ENCODE results near the gene ADGRV1.

The ADGRV1 gene

GRCh38 chr5:91101600-91102379, 543.2 kb downstream of the ADGRV1 start:
- Mint-ChIP-seq H3K36me3 (no peaks in the 10 kb centered on the region), H3K4me1 (no peaks in the 10 kb centered on the region), H3K27ac (no peak overlapping the region), H3K27me3 (peaks cover 1% of the 10 kb centered on the region), H3K4me3 (no peak overlapping the region), H3K9me3 (no peaks in the 10 kb centered on the region)

DNA sequence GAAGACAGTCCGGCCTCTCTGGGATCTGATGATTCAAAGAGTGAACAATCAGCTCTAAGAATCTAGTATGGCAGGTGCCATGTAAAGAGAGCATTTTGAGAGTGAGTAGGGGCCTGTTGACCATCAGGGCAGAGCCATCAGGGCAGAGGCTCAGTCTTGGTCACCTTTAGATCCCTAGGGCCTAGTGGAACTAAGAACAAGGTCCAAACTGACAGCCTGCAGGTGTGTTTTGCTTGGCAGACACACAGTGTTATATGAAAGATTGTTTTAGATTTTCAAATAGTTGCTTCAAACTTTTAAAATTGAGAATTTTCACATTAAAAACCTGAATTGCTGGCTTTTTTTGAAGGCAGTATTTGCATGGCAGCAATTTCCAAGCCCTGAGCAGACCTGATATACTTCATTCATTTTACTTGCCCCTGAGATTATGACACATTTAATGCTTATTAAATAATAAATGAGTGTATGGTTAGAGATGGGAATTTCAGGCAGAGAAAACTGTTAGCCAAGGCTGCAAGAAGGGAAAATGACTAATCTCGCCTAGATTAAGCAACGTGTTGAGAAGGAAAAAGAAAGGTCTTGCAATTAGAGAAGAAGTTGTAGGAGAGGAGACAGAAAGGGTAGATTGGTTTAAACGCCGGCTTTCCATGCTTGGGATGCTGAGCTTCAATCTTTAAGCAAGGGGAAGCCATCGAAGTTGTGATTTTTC, 544.9 kb downstream of the ADGRV1 start:
- peak overlapping the region; percentile 2 for H3K27ac Mint-ChIP-seq
- no peak overlapping the region for H3K4me3 Mint-ChIP-seq
- no peaks in the 10 kb centered on the region for H3K9me3 Mint-ChIP-seq
- no peaks in the 10 kb centered on the region for H3K4me1 Mint-ChIP-seq
- H3K36me3 Mint-ChIP-seq, result no peaks in the 10 kb centered on the region
- peaks cover 6% of the 10 kb centered on the region for H3K27me3 Mint-ChIP-seq

DNA sequence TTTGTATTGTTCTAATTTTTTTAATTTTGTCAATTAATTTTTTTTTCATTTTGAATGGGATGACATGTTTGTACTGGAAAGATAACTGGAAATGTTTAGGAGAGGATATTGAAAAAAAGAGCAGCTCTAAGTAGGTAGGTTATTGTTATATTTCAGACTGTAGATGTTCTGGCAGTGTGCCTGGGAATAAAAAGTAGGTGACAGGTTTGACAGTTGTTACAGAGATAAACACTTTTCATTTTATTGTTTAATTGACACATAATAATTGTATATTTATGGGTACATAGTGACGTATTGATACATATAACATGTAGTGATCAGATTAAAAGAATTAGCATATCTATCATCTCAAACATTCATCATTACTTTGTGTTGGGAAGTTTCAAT, 545.5 kb downstream of the ADGRV1 start:
- H3K27ac Mint-ChIP-seq, result no peak overlapping the region
- no peak overlapping the region for H3K4me3 Mint-ChIP-seq
- H3K27me3 Mint-ChIP-seq, result peaks cover 6% of the 10 kb centered on the region
- no peaks in the 10 kb centered on the region for H3K9me3 Mint-ChIP-seq
- H3K4me1 Mint-ChIP-seq, result no peaks in the 10 kb centered on the region
- no peaks in the 10 kb centered on the region for H3K36me3 Mint-ChIP-seq

DNA sequence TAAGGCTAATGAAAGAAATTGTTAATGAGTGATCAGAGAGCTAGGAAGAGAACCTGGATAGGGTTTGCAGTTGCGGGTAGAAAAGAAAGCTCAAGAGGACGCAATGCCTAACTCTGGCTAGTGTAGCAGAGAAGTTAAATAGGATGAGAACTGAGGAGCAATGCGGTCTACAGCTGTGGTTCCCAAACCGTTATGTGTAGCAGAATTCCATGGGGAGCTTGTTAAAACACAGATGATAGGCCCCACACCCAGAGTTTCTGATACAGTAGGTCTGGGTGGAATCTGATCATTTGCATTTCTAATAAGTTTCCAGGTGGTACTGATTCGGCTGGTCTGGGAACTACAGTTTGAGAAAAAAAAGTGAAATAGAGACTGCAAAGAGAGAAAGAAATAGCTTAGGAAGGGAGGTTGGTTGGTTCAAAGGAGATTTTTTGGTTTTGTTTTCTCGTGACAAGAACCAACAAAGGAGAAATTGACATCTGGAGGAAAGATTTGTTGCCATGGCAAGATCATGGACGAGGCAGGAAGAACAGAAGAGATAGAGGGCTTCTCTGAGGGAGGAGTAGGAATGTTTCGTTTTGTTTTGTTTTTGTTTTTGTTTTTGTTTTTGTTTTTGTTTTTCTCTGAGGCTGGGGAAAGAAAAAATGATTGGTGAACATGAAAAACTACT, 548.4 kb downstream of the ADGRV1 start:
- no peaks in the 10 kb centered on the region for H3K4me1 Mint-ChIP-seq
- H3K4me3 Mint-ChIP-seq, result no peak overlapping the region
- peaks cover 5% of the 10 kb centered on the region for H3K27me3 Mint-ChIP-seq
- no peak overlapping the region for H3K27ac Mint-ChIP-seq
- no peaks in the 10 kb centered on the region for H3K36me3 Mint-ChIP-seq
- no peaks in the 10 kb centered on the region for H3K9me3 Mint-ChIP-seq

- no peaks in the 10 kb centered on the region for H3K36me3 Mint-ChIP-seq
- H3K4me1 Mint-ChIP-seq, result no peaks in the 10 kb centered on the region
- no peaks in the 10 kb centered on the region for H3K9me3 Mint-ChIP-seq
- no peak overlapping the region for H3K4me3 Mint-ChIP-seq
- no peak overlapping the region for H3K27ac Mint-ChIP-seq
- peaks cover 5% of the 10 kb centered on the region for H3K27me3 Mint-ChIP-seq
Measured at GRCh38 chr5:91109634-91110033, 551.0 kb downstream of the ADGRV1 start.

DNA sequence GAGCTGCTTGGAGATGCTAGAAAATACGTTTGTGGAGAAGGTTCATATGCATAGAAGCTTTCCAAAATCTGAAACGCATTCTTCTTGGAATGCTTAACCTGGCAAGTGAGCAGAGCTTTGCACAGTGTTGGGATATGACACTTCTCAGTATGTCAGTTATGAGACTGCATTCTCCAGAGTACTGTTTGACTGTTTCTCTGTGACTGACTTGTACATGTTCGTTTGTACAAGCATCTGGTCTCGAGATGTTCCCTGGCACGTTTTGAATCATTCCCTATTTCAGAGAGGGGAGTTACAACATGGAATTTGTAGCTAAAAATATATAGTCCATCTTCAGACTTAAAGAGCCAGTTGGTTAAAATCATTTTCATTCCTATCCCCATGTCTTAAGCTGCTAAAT, 552.1 kb downstream of the ADGRV1 start:
- Mint-ChIP-seq H3K4me1 (no peaks in the 10 kb centered on the region), H3K36me3 (no peaks in the 10 kb centered on the region), H3K9me3 (no peaks in the 10 kb centered on the region), H3K27ac (no peak overlapping the region), H3K4me3 (no peak overlapping the region), H3K27me3 (peaks cover 5% of the 10 kb centered on the region)

DNA sequence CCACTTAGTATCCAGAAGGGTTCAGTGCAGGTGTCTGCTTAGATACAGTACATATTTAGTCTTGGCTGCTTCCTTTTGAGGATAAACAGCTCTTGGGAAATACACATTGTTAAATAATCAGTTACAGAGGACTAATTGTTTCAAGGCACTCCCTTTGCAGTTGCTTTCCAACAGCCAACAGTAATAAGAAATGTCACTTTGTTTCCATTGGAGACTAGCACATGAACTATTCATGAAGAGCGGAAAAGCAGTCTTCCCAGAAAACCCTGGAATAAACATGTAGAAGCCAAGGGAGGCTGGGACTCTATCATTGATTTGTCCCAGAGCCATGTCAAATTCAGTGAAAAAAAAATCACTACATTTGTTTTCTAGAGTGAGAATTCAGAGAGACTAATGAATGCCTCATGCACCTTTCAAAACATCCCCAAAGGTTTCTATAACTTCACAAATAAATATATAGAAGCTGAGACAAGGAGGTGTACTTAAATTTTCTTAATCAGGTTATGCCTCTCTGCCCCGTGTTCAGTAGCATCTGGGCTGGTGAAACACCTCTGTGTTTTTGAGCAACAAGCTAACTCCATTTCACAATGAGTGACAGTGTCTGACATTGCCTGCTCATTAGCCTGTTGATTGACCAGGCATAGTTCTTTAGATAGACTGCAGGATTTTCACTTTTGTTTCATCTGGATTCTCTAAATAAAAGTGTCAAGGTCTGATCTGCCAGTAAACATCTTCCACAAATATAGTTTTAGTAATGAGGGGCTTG, 553.1 kb downstream of the ADGRV1 start:
- Mint-ChIP-seq H3K36me3 (no peaks in the 10 kb centered on the region), H3K4me1 (no peaks in the 10 kb centered on the region), H3K27me3 (peaks cover 5% of the 10 kb centered on the region), H3K4me3 (no peak overlapping the region), H3K27ac (no peak overlapping the region), H3K9me3 (no peaks in the 10 kb centered on the region)

DNA sequence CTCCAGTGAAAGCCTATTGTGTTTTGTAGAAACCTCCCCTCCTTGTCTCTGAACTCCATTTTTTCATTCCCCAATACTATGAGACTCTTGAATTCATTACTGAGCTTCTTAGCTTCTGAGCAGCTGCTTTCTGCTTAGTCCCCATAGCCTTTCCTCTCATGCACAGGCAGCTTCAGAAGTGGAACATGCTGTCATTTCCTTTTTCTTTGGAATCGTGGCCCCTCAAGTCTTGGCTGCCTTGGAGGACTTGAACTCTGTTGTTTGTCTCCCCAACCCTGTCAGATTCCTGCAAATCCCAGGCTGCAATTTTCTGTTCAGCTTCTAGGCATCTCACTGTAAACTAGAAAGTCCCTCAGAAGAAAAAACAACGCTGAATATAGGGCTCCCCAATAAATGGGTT, 556.1 kb downstream of the ADGRV1 start:
- Mint-ChIP-seq H3K4me3 (no peak overlapping the region), H3K4me1 (no peaks in the 10 kb centered on the region), H3K27me3 (no peaks in the 10 kb centered on the region), H3K9me3 (no peaks in the 10 kb centered on the region), H3K27ac (no peak overlapping the region), H3K36me3 (no peaks in the 10 kb centered on the region)

DNA sequence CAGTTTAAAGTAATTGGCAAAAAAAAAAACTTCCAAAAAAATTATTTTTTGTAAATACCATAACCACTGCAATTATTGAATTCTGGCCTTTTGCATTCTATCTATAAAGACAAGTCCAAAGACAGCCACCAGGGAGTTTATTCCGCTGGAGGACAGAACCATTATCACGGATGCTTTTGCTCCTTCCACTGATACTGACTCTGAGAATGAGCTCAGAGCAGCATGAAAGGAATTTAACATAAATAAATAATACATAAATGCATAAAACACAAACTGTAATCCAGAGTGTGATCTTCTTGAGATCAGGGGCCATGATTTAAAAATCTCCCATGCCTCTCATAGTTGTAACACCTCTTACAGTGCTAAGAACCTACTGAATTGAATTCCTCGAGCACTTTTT, 559.8 kb downstream of the ADGRV1 start:
- Mint-ChIP-seq H3K4me1 (no peaks in the 10 kb centered on the region), H3K4me3 (no peak overlapping the region), H3K9me3 (no peaks in the 10 kb centered on the region), H3K27ac (no peak overlapping the region), H3K27me3 (no peaks in the 10 kb centered on the region), H3K36me3 (no peaks in the 10 kb centered on the region)

GRCh38 chr5:91118796-91119195, 560.2 kb downstream of the ADGRV1 start:
- H3K4me3 Mint-ChIP-seq, result no peak overlapping the region
- no peak overlapping the region for H3K27ac Mint-ChIP-seq
- no peaks in the 10 kb centered on the region for H3K36me3 Mint-ChIP-seq
- H3K4me1 Mint-ChIP-seq, result no peaks in the 10 kb centered on the region
- no peaks in the 10 kb centered on the region for H3K9me3 Mint-ChIP-seq
- H3K27me3 Mint-ChIP-seq, result no peaks in the 10 kb centered on the region

GRCh38 chr5:91119217-91119616, 560.6 kb downstream of the ADGRV1 start:
- H3K4me3 Mint-ChIP-seq, result no peak overlapping the region
- H3K4me1 Mint-ChIP-seq, result no peaks in the 10 kb centered on the region
- H3K27me3 Mint-ChIP-seq, result no peaks in the 10 kb centered on the region
- H3K27ac Mint-ChIP-seq, result no peak overlapping the region
- H3K9me3 Mint-ChIP-seq, result no peaks in the 10 kb centered on the region
- no peaks in the 10 kb centered on the region for H3K36me3 Mint-ChIP-seq

DNA sequence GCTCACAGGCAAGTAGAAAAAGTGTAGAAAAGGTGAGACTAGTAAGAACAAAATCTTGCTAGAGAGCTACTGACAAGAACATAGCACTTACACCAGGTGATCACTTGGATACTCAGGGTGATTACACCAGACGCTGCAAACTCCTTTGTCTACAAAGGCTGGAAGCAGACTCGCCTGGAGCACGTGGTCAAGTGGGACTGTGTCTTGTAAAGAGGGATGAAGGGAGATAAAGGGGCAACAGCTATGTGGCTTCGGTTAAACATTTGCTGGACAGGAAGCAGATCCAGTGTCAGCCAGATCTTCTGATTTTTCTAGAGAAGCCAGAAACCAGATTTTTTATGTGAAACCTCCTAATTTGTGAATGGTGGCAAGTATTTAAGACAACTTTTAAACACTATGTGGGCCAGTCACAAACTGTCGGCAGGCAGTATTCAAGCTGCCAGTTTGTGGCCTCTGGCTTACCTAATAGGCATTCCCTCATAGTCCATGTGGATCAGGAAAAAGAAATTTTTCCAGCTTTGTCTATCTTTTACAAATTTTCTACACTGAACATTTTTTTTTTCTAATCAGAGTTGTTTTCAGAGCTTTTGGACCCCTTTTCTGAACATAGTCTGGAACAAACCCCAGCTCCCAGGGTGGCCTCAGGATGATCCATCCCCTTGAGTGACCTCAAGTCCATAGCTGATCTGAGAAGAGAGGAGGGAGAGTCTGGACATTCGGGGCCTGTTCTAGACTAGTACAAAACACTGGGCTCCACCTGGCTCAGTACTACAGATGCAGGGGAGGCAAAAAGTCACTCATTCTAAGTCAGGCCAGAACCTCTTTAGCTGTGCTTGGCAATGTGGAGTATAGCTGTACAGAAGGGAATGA, 561.6 kb downstream of the ADGRV1 start:
- H3K36me3 Mint-ChIP-seq, result no peaks in the 10 kb centered on the region
- no peaks in the 10 kb centered on the region for H3K4me1 Mint-ChIP-seq
- H3K27me3 Mint-ChIP-seq, result no peaks in the 10 kb centered on the region
- H3K4me3 Mint-ChIP-seq, result no peak overlapping the region
- no peak overlapping the region for H3K27ac Mint-ChIP-seq
- H3K9me3 Mint-ChIP-seq, result no peaks in the 10 kb centered on the region

- Mint-ChIP-seq H3K9me3 (no peaks in the 10 kb centered on the region), H3K4me1 (no peaks in the 10 kb centered on the region), H3K4me3 (no peak overlapping the region), H3K36me3 (no peaks in the 10 kb centered on the region), H3K27ac (no peak overlapping the region), H3K27me3 (no peaks in the 10 kb centered on the region)
Measured at GRCh38 chr5:91121347-91121993, 562.9 kb downstream of the ADGRV1 start.

DNA sequence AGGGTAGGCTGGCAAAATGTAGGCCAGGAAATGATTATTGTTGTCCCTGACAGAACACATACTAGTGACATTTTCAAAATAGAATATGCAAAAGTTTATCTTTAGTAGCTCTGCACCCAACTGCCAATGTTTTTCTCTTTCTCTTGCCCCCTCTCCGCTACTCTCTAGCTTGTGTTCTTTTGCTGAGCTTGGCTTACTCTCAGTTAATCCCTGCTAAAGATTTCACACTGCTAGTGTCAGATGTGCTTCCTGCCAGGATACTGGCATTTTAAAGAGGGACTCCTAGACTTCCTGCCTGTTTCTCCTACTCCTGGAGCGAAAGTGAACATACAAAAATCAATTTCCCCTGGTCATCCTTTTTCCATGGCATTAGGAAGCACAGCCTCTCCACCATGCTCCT, 564.1 kb downstream of the ADGRV1 start:
- no peaks in the 10 kb centered on the region for H3K4me1 Mint-ChIP-seq
- H3K36me3 Mint-ChIP-seq, result no peaks in the 10 kb centered on the region
- H3K27me3 Mint-ChIP-seq, result no peaks in the 10 kb centered on the region
- no peaks in the 10 kb centered on the region for H3K9me3 Mint-ChIP-seq
- no peak overlapping the region for H3K4me3 Mint-ChIP-seq
- peak overlapping the region; percentile 36 for H3K27ac Mint-ChIP-seq
